GM21447 (cell line): ENCODE measurements around the gene ASIC2.

Experiments used
- ATAC-seq: cut with Tn5 transposase; IDR thresholded peaks from one replicate; pipeline ENCODE4 v1.9.1; 2021; ENCODE audit not compliant: unreplicated experiment

The ASIC2 gene

DNA sequence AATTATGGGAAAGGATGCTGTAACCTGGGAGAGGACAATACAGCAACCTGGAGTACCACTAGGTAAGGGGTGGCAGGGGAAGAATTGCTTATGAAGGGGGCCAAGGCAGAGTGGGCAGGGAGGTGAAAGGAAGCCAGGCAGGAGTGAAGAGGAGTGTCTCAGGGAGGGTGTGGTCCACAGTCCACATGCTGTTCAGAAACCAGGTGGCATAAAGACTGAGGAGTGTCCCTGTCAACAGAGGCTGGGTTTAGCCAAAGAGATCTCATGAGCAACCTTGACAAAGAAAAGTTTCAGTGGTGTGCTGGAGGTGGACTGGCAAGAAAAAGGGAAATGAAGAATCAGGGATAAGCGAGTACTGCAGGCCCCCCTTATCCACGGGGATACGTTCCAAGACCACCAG, 213.0 kb downstream of the ASIC2 start:
- ATAC-seq = no peak

DNA sequence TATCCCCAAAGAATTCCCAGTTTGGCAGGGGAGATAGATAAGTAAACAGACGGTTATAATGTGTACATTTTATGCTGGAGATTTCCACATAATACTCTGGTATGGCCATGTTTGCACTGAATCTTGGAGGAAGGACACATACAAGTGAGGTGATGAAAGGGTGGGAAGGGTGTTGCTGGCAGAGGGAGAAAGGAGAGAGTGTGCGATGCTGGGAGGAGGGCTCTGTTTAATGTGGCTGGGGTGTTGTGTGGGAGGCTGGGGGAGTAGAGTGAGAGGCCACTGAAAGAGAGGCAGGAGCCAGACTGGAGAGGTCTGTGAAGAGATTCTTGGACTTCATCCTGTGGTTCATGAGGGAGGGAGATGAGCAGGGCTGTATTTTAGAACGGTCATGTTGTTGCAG, 213.9 kb downstream of the ASIC2 start:
- ATAC-seq = no peak

GRCh38 chr17:33076979-33077378, 216.1 kb downstream of the ASIC2 start:
- ATAC-seq = no peak

- no peak for ATAC-seq
These were observed 219.7 kb downstream of the ASIC2 start for GRCh38 chr17:33073416-33073815.

GRCh38 chr17:33072421-33073161, 220.5 kb downstream of the ASIC2 start:
- no peak for ATAC-seq

DNA sequence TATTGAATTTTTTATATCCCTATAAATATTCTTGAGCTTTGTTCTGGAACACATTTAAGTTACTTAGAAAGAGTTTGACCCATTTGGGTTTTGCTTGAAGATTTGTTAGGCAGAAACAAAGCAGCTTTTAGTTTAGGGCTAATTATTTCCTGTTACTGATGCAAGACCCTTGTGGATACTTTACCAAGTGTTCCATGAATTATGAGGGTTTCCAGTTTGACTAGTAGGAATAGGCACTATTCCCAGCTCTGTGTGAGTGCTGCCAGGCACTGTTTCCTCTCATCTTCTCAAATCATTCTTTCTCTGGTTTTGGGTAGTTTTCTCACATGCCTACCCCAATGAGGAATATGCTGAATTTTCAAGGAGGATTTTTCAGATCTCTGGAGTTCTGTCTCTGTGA, 221.4 kb downstream of the ASIC2 start:
- no peak for ATAC-seq

- ATAC-seq = no peak
These were observed 235.5 kb downstream of the ASIC2 start for GRCh38 chr17:33057564-33057963.

- ATAC-seq = no peak
These were observed 236.5 kb downstream of the ASIC2 start for GRCh38 chr17:33056399-33057146.

- ATAC-seq = no peak
These were observed 237.3 kb downstream of the ASIC2 start for GRCh38 chr17:33055746-33056145.

GRCh38 chr17:33055171-33055611, 237.9 kb downstream of the ASIC2 start:
- ATAC-seq = no peak

- ATAC-seq = no peak
These were observed 238.7 kb downstream of the ASIC2 start for GRCh38 chr17:33054412-33054811.

- no peak for ATAC-seq
These were observed 239.4 kb downstream of the ASIC2 start for GRCh38 chr17:33053676-33054075.

DNA sequence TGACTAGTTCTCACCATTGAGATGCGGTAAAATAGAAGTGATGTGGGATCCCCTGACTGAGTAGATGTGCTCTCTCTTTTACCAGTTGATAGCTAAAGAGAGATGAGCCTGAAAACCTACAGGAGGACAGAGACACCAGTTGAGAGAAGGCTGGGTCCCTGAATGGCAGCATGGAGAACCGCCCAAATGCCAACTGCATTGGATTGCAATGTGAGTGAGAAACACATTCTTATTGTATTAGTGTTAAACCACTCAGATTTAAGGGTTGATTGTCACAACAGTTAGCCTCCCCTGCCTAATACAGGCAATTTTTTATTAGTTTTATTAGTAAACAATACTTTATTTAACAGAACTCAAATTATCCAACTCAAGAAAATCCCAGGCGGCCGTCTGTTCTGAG, 240.2 kb downstream of the ASIC2 start:
- no peak for ATAC-seq

- ATAC-seq = no peak
These were observed 242.4 kb downstream of the ASIC2 start for GRCh38 chr17:33050611-33051140.

DNA sequence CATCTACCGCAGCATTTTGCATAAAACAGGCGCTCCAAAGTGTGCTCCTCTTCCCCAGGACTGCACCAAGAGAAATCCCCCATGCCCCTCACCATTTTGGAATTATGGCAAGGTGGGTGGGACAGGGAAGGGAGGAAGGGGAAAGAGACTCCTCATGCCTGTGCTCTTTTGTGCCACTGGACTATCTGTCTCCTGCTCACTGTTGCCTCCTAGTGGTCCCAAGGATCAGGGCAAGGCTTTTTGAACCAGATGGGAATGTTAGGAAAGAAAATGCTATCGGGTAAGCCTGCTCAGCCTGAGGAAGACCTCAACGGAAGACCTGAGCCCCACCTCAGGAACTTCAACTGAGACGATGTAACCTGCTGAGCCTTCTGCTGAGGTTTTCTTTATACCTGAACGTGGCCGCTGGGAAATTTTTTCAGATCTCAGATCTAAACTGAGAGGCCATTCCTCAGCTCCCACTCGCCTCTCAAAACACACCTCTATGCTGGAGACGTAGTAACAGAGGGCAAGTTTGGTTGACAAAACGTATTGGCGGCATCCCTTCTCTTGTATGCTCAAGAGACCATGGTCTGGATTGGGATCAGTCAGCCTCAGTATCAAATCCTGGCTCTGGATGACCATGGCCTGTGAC, 243.2 kb downstream of the ASIC2 start:
- no peak for ATAC-seq

DNA sequence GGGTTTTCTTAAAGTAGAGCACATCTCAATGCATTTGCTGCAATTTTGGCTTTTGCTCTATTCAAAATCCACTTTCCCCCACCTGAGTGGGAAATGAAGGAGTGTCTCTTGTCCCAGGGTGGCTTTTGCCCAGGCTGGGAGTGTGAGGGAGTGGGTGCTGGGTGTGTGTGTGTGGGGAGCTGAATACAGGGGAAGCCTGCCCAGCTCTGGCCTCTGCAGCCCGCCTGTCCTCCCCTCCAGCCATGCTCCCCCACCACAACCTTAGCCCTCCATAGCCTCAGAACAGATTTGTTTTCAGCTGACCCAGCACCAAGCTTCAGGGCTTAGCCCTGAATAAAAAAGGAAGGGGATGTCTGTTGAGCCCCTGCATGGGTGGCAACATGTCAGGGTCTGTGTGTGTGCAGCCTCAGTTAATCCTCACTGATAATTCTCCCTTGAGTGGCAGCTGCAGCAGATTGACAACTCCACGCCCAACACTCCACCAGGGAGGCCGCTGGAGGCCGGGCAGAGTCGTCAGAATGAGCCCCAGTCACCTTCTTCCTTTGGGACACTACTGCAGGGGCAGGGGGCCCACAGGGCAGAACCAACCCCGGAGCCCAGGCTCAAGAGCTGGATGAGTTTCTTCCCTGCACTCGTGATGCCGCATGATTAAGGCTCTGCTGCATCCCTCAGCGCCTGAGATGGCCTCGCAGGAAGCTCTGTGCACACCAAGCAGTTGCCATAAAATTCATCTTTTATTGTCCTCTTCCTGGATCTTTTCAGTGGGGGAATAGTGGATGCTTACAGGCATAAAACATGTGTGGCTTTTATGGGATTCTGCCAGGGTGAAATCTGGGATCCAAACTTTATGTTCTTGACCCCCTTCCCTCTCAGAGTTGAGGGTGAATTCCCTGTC, 246.5 kb downstream of the ASIC2 start:
- no peak for ATAC-seq

DNA sequence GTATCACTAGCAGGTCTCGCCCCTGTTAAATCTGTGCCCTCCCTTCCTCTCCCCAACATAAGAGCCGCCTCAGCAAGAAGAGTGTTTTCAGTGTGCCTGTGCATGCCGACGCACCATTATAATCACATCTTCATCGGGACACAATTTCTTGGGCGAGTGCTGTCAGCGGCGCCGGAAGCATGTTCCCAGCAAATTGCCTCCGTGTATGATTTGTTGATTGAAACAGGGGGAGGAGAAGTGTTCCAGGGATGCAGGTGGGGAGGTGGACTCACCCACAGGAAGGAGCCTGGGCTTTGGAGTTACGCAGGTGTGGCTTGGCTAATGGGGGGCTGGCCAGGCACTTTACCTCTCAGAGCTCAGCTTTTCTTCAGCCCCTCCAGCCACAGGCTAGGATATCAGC, 247.9 kb downstream of the ASIC2 start:
- no peak for ATAC-seq

DNA sequence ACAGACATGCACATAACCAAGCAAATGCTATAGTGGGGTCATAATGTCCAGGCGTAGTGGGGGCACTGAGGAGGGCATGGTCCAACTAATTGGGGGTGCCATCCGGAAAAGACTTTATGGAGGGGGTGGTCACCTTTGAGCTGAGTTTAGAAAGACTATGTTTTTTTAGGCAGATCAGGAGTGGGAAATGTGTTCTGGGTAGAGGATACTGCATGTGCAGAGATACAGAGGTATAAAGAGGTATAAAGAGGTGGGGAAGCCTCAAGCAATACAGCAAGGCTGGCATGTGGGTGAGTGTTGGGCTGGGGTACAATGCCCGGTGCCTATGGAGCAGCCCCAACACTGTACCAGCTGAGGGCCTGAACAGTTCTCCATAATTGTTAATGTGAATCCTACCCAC, 248.3 kb downstream of the ASIC2 start:
- no peak for ATAC-seq

DNA sequence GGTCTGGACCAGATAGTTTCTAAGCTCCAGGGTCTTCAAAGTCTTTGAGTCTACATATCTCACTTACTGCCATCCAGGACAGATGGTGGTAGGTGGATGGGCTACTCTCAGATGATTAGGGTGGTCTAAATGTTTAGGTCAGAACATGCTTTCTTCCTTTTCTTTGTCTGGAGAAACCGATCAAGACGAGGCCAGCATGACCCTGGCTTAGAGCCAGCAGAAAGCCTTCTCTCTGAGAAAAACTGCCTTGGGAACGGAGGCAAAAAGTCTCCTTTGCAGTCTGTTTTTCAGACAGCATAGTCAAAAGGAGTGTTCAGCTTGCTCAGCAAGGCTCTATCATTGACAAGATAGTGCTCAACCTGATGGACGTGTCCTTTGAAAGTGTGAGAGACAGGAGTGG, 252.6 kb downstream of the ASIC2 start:
- ATAC-seq = no peak

- ATAC-seq = no peak
These were observed 253.2 kb downstream of the ASIC2 start for GRCh38 chr17:33039874-33040273.

DNA sequence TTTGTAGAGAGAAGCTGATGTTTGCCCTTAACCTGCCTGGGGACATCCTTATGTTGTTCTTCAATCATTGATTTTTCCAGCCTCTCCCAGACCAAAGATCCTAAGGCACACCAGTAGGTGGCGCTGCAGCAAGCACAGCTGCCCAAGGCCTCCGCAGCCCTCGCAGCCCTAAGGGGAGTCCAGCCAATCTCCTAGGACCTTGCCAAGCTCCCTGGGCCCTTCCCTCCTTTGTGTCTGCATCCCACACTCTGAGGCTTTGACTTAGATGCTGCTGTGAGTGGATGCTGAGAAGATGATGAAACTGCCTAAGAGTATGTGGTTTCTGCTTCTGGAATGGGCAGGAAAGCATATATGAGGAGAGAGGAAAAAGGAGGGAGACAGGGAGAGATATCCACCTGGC, 254.4 kb downstream of the ASIC2 start:
- no peak for ATAC-seq
